AG04450 (cell line): Measurements from ENCODE around the gene ADAM23. TPM values are rescaled to one million over a fixed set of nuclear protein-coding genes. Genes with fewer than 3 reads are reported as not detected.

Source experiments
- CTCF ChIA-PET: fragments of 300-600, 350-600 bp; formaldehyde crosslinking; extraction: SDS; loops from one replicate; lab custom pipeline; 2022; ENCODE audit warnings: antibody characterized with exemption, inconsistent platforms; lab: Charles Lee
- POLR2A ChIA-PET: fragments of 350-600 bp; formaldehyde crosslinking; extraction: SDS; loops from one replicate; lab custom pipeline; 2021; ENCODE audit warnings: antibody characterized with exemption, inconsistent platforms; lab: Yijun Ruan, JAX
- DNase-seq: peaks from one replicate; pipeline ENCODE4 v3.0.0-alpha.2; 2011; ENCODE audit warnings: low read depth, low spot score
- H3K27ac ChIP-seq: one replicate; pipeline ENCODE4 v1.5.1; 2012; ENCODE audit warnings: low read depth, low read length, control low read depth
- H3K27me3 ChIP-seq: one replicate; pipeline ENCODE4 v1.6.0; 2012; ENCODE audit warnings: low read length; ENCODE audit not compliant: control insufficient read depth, insufficient read depth
- H3K4me3 ChIP-seq: 2 replicates; pipeline ENCODE4 v1.5.1; 2011; ENCODE audit warnings: mild to moderate bottlenecking, low read depth, low read length, control low read depth
- H3K9me3 ChIP-seq: 2 replicates; pipeline ENCODE4 v1.5.1; 2012; ENCODE audit warnings: low read length; ENCODE audit not compliant: control insufficient read depth, insufficient read depth
- polyA plus RNA-seq: library from polyadenylated mRNA; depleted of rRNA; stranded (reverse); fragments of >200 nt; gene quantifications from 2 replicates; pipeline ENCODE4 v1.2.3, GENCODE V29; 2011
- TF ChIP-seq, protein P1 (sequence below): IDR thresholded peaks from 2 replicates; pipeline ENCODE4 v1.5.1; 2011; ENCODE audit warnings: low read depth, low read length, control low read depth, inconsistent platforms

The ADAM23 gene
- polyA plus RNA-seq, 1 experiment = 6.6 TPM

DNA sequence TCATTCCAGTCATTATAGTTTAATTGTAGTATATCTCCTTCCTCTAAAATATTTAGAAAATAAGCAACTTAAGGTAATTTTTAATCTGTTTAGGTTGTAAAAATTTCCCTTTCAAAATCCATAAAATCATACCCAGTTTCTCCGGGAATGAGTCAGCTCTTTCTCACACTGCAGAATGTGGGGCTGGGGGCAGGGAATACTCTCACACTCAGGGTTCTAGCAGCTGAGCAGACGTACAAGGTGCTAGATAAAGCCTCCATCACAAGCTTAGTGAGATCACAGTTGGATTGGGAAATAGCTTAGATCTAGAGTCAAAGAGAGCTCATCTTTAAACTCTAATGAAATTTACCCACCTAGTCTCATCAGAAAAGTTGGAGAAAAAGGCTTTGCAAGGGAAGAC is 119.0 kb downstream of the ADAM23 start:
- Histone ChIP-seq H3K27me3 (no peaks in the 10 kb centered on the region), H3K4me3 (no peak overlapping the region), H3K27ac (no peak overlapping the region), H3K9me3 (no peaks in the 10 kb centered on the region)
- TF ChIP-seq, protein P1, sequence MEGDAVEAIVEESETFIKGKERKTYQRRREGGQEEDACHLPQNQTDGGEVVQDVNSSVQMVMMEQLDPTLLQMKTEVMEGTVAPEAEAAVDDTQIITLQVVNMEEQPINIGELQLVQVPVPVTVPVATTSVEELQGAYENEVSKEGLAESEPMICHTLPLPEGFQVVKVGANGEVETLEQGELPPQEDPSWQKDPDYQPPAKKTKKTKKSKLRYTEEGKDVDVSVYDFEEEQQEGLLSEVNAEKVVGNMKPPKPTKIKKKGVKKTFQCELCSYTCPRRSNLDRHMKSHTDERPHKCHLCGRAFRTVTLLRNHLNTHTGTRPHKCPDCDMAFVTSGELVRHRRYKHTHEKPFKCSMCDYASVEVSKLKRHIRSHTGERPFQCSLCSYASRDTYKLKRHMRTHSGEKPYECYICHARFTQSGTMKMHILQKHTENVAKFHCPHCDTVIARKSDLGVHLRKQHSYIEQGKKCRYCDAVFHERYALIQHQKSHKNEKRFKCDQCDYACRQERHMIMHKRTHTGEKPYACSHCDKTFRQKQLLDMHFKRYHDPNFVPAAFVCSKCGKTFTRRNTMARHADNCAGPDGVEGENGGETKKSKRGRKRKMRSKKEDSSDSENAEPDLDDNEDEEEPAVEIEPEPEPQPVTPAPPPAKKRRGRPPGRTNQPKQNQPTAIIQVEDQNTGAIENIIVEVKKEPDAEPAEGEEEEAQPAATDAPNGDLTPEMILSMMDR = no peak
- CTCF ChIA-PET = no interaction called here
- POLR2A ChIA-PET = no interaction called here
- DNase-seq = no peak

GRCh38 chr2:206563374-206563773 is 120.0 kb downstream of the ADAM23 start:
- DNase-seq = no peak
- Histone ChIP-seq H3K27ac (no peak overlapping the region), H3K9me3 (no peaks in the 10 kb centered on the region), H3K27me3 (no peaks in the 10 kb centered on the region), H3K4me3 (no peak overlapping the region)
- POLR2A ChIA-PET = no interaction called here
- TF ChIP-seq, protein P1 = no peak
- CTCF ChIA-PET = no interaction called here

DNA sequence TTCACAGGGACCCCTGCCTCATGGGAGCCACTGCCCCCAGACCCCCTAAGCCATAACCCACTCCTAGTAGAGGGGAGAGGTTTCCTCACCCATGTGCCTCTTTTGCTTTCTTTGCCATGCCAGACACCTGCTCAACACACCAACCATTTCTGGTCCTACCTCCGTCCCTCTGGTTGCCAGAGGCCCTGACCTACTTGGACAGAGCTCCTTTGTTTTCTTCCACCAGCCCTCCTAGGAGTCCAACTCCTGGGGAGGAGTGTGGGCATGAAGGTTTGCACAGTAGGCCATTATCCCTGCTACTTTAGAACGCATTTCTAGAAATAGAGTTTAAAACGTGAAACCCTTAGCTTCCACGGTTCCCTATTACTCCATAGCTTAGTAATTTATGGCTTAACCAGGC is 122.3 kb downstream of the ADAM23 start:
- no peaks in the 10 kb centered on the region for H3K27me3 ChIP-seq
- ChIA-PET CTCF (interaction anchor here (0.9 to 1.0 kb wide), 2 partner anchors 9 to 17 kb away, joined by 3 read pairs; no protein-coding TSS in a partner anchor), POLR2A (no interaction called here)
- H3K4me3 ChIP-seq = no peak overlapping the region
- H3K9me3 ChIP-seq = no peaks in the 10 kb centered on the region
- no peak for DNase-seq
- TF ChIP-seq, protein P1 = no peak
- no peak overlapping the region for H3K27ac ChIP-seq

GRCh38 chr2:206569470-206569869 is 126.1 kb downstream of the ADAM23 start:
- H3K27me3 ChIP-seq = no peaks in the 10 kb centered on the region
- no peaks in the 10 kb centered on the region for H3K9me3 ChIP-seq
- ChIA-PET CTCF (no interaction called here), POLR2A (no interaction called here)
- no peak overlapping the region for H3K4me3 ChIP-seq
- TF ChIP-seq, protein P1 = no peak
- DNase-seq = no peak
- no peak overlapping the region for H3K27ac ChIP-seq

GRCh38 chr2:206570199-206570598 is 126.9 kb downstream of the ADAM23 start:
- Histone ChIP-seq H3K27me3 (no peaks in the 10 kb centered on the region), H3K4me3 (no peak overlapping the region), H3K27ac (no peak overlapping the region), H3K9me3 (no peaks in the 10 kb centered on the region)
- ChIA-PET CTCF (interaction anchor here (1.7 kb wide), 1 partner anchor 13 kb away, joined by 6 read pairs; no protein-coding TSS in a partner anchor), POLR2A (no interaction called here)
- no peak for DNase-seq
- TF ChIP-seq, protein P1 = no peak
